WTC11 (cell line): ENCODE results near the gene PCSK5. TPM values are rescaled to one million over a fixed set of nuclear protein-coding genes. Genes with fewer than 3 reads are reported as not detected.

Source experiments
- ATAC-seq: fragments of 200-7000 bp; cut with Tn5 transposase; 2 replicates; pipeline ENCODE4 v1.10.0; 2021; ENCODE audit warnings: mild to moderate bottlenecking, moderate library complexity
- CTCF ChIA-PET: fragments of 300-600 bp; sonication (Branson Sonifier 250); formaldehyde crosslinking; loops from one replicate; lab custom pipeline; 2021; ENCODE audit warnings: antibody characterized with exemption; lab: Charles Lee
- POLR2A ChIA-PET: fragments of 350-600 bp; sonication (Branson Sonifier 250); formaldehyde crosslinking; loops from one replicate; lab custom pipeline; 2021; ENCODE audit warnings: antibody characterized with exemption; lab: Charles Lee
- DNase-seq: peaks from one replicate; pipeline ENCODE4 v3.0.0; 2021; ENCODE audit warnings: low spot score
- H3K27ac Mint-ChIP-seq: 2 replicates; pipeline ENCODE4 v1.8.0; 2021; ENCODE audit warnings: mixed read lengths
- H3K27me3 Mint-ChIP-seq: 2 replicates; pipeline ENCODE4 v1.8.0; 2021; ENCODE audit warnings: low read depth, mild to moderate bottlenecking, moderate library complexity, mixed read lengths
- H3K36me3 Mint-ChIP-seq: 2 replicates; pipeline ENCODE4 v1.8.0; 2021; ENCODE audit warnings: mixed read lengths
- H3K4me1 Mint-ChIP-seq: 2 replicates; pipeline ENCODE4 v1.8.0; 2022; ENCODE audit warnings: mixed read lengths
- H3K4me3 Mint-ChIP-seq: 2 replicates; pipeline ENCODE4 v1.8.0; 2021; ENCODE audit warnings: mild to moderate bottlenecking, moderate library complexity, mixed read lengths
- H3K9me3 Mint-ChIP-seq: 2 replicates; pipeline ENCODE4 v1.8.0; 2021; ENCODE audit warnings: mixed read lengths
- ATF2 ChIP-seq: sonication (generic); formaldehyde crosslinking; IDR thresholded peaks from 2 replicates; pipeline ENCODE4 v1.8.1; 2022; ENCODE audit warnings: low read depth, missing genetic modification reagents, borderline replicate concordance
- FOXP1 ChIP-seq: sonication (generic); formaldehyde crosslinking; IDR thresholded peaks from 2 replicates; pipeline ENCODE4 v1.8.0; 2022; ENCODE audit warnings: missing genetic modification reagents, mild to moderate bottlenecking, moderate library complexity, borderline replicate concordance
- GABPB1 ChIP-seq: sonication (generic); formaldehyde crosslinking; IDR thresholded peaks from 2 replicates; pipeline ENCODE4 v1.8.1; 2023; ENCODE audit warnings: mild to moderate bottlenecking, missing genetic modification reagents
- HMGA2 ChIP-seq: fragments of 250-450 bp; sonication (Bioruptor Pico); IDR thresholded peaks from 2 replicates; pipeline ENCODE4 v1.4.0; 2021; ENCODE audit warnings: mild to moderate bottlenecking, moderate library complexity
- HMGXB4 ChIP-seq: sonication (generic); formaldehyde crosslinking; IDR thresholded peaks from 2 replicates; pipeline ENCODE4 v1.8.1; 2023; ENCODE audit warnings: mild to moderate bottlenecking, moderate library complexity, missing genetic modification reagents
- IRF1 ChIP-seq: sonication (generic); formaldehyde crosslinking; IDR thresholded peaks from 2 replicates; pipeline ENCODE4 v1.8.0; 2023; ENCODE audit warnings: missing genetic modification reagents
- IRF2 ChIP-seq: sonication (generic); formaldehyde crosslinking; IDR thresholded peaks from 2 replicates; pipeline ENCODE4 v1.8.0; 2022; ENCODE audit warnings: low read depth, missing genetic modification reagents, borderline replicate concordance
- MLX ChIP-seq: sonication (generic); formaldehyde crosslinking; IDR thresholded peaks from 2 replicates; pipeline ENCODE4 v1.8.1; 2023; ENCODE audit warnings: mild to moderate bottlenecking, missing genetic modification reagents, moderate library complexity
- MXD4 ChIP-seq: fragments of 250-450 bp; sonication (Bioruptor Pico); IDR thresholded peaks from 2 replicates; pipeline ENCODE4 v1.8.0; 2021; ENCODE audit warnings: mild to moderate bottlenecking, moderate library complexity, borderline replicate concordance
- OVOL2 ChIP-seq: fragments of 250-450 bp; sonication (Bioruptor Pico); IDR thresholded peaks from 2 replicates; pipeline ENCODE4 v1.9.0; 2021; ENCODE audit warnings: mild to moderate bottlenecking, borderline replicate concordance
- RELA ChIP-seq: sonication (generic); formaldehyde crosslinking; IDR thresholded peaks from 2 replicates; pipeline ENCODE4 v1.8.1; 2022; ENCODE audit warnings: missing genetic modification reagents, mild to moderate bottlenecking, borderline replicate concordance
- TEAD1 ChIP-seq: sonication (generic); formaldehyde crosslinking; IDR thresholded peaks from 2 replicates; pipeline ENCODE4 v1.8.0; 2022; ENCODE audit warnings: mild to moderate bottlenecking, missing genetic modification reagents
- TEAD4 ChIP-seq: sonication (generic); formaldehyde crosslinking; IDR thresholded peaks from 2 replicates; pipeline ENCODE4 v1.8.0; 2022; ENCODE audit warnings: mild to moderate bottlenecking, missing genetic modification reagents
- ZNF416 ChIP-seq: fragments of 250-450 bp; sonication (Bioruptor Pico); IDR thresholded peaks from 2 replicates; pipeline ENCODE4 v1.9.0; 2021; ENCODE audit warnings: mild to moderate bottlenecking, inconsistent platforms
- ZNF512 ChIP-seq: sonication (generic); formaldehyde crosslinking; IDR thresholded peaks from 2 replicates; pipeline ENCODE4 v1.8.1; 2022; ENCODE audit warnings: missing genetic modification reagents, borderline replicate concordance
- total RNA-seq: library from RNA; stranded (reverse); gene quantifications from 3 replicates; pipeline ENCODE4 v1.2.3, GENCODE V29; 2021
- TF ChIP-seq, protein P1 (sequence below): sonication (generic); formaldehyde crosslinking; IDR thresholded peaks from 2 replicates; pipeline ENCODE4 v1.8.0; 2022; ENCODE audit warnings: mild to moderate bottlenecking, missing genetic modification reagents
- TF ChIP-seq, protein P2 (sequence below): fragments of 250-450 bp; sonication (Bioruptor Pico); IDR thresholded peaks from 2 replicates; pipeline ENCODE4 v1.9.0; 2021; ENCODE audit warnings: mild to moderate bottlenecking

The PCSK5 gene
- total RNA-seq, 1 experiment from 2014 or later: 30.6 TPM

DNA sequence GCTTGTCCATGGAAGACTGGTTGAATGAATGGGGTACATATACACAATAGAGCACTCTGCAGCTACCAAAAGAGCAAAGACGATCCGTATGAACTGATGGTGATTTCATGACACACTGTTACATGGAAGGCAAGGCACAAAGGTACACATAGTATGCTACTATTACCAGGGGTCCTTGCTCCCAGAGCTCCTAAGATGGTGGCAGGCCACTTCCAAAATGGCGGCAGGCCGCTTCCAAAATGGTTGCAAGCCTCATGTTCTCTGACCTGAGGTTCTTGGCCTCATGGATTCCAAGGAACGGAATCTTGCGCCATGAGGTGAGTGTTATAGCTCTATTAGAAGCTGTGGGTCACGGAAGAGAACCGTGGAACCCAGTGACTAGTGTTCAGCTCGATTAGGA is 356.2 kb downstream of the PCSK5 start (continued):
- TF ChIP-seq ATF2: no peak
- TF ChIP-seq, protein P1, sequence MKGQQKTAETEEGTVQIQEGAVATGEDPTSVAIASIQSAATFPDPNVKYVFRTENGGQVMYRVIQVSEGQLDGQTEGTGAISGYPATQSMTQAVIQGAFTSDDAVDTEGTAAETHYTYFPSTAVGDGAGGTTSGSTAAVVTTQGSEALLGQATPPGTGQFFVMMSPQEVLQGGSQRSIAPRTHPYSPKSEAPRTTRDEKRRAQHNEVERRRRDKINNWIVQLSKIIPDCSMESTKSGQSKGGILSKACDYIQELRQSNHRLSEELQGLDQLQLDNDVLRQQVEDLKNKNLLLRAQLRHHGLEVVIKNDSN (CRISPR knock-in tag): no peak

DNA sequence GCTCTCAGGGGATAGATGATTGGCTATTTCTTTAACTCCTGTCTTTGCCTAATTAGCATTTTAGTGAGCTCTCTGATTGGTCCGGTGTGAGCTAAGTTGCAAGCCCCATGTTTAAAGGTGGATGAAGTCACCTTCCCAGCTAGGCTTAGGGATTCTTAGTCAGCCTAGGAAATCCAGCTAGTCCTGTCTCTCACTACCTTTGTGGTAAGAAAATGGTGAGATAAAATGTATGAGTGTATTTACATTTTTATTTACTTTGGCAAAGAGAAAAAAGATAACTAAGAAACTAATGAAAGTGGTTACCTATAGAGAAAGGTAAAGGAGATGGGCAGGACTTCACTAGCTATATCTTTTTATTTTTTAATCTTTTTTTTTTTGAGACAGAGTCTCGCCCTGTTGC is 357.0 kb downstream of the PCSK5 start:
- Mint-ChIP-seq H3K9me3 (peaks cover 7% of the 10 kb centered on the region), H3K4me3 (no peak overlapping the region), H3K27me3 (no peaks in the 10 kb centered on the region), H3K4me1 (peaks cover 2% of the 10 kb centered on the region; the same call in 1 of the 2 replicates), H3K27ac (no peak overlapping the region), H3K36me3 (no peaks in the 10 kb centered on the region)
- ChIA-PET CTCF (no interaction called here), POLR2A (no interaction called here)
- no peak for TF ChIP-seq ATF2
- no peak for TF ChIP-seq RELA (CRISPR knock-in tag)
- TF ChIP-seq ZNF512: no peak
- no peak for TF ChIP-seq IRF1 (CRISPR knock-in tag)
- no peak for TF ChIP-seq GABPB1 (CRISPR knock-in tag)
- no peak for TF ChIP-seq MLX
- TF ChIP-seq ZNF416 (CRISPR knock-in tag): no peak
- TF ChIP-seq OVOL2 (CRISPR knock-in tag): no peak
- TF ChIP-seq, protein P1 (CRISPR knock-in tag): no peak
- TF ChIP-seq MXD4 (CRISPR knock-in tag): no peak
- DNase-seq: no peak
- ATAC-seq: no peak

- POLR2A ChIA-PET: no interaction called here
- H3K4me1 Mint-ChIP-seq: peaks cover 5% of the 10 kb centered on the region; the same call in 1 of the 2 replicates
- H3K36me3 Mint-ChIP-seq: no peaks in the 10 kb centered on the region
- H3K27ac Mint-ChIP-seq: no peak overlapping the region
- CTCF ChIA-PET: no interaction called here
- H3K27me3 Mint-ChIP-seq: no peaks in the 10 kb centered on the region
- peaks cover 7% of the 10 kb centered on the region for H3K9me3 Mint-ChIP-seq
- TF ChIP-seq FOXP1 (no peak), HMGXB4 (CRISPR knock-in tag) (no peak), IRF2 (CRISPR knock-in tag) (no peak), ATF2 (no peak), TEAD1 (CRISPR knock-in tag) (no peak), TEAD4 (no peak), HMGA2 (CRISPR knock-in tag) (no peak)
- TF ChIP-seq, protein P2, sequence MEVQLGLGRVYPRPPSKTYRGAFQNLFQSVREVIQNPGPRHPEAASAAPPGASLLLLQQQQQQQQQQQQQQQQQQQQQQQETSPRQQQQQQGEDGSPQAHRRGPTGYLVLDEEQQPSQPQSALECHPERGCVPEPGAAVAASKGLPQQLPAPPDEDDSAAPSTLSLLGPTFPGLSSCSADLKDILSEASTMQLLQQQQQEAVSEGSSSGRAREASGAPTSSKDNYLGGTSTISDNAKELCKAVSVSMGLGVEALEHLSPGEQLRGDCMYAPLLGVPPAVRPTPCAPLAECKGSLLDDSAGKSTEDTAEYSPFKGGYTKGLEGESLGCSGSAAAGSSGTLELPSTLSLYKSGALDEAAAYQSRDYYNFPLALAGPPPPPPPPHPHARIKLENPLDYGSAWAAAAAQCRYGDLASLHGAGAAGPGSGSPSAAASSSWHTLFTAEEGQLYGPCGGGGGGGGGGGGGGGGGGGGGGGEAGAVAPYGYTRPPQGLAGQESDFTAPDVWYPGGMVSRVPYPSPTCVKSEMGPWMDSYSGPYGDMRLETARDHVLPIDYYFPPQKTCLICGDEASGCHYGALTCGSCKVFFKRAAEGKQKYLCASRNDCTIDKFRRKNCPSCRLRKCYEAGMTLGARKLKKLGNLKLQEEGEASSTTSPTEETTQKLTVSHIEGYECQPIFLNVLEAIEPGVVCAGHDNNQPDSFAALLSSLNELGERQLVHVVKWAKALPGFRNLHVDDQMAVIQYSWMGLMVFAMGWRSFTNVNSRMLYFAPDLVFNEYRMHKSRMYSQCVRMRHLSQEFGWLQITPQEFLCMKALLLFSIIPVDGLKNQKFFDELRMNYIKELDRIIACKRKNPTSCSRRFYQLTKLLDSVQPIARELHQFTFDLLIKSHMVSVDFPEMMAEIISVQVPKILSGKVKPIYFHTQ: no peak
- ATAC-seq (no peak), DNase-seq (no peak)
- no peak overlapping the region for H3K4me3 Mint-ChIP-seq
These were observed 358.8 kb downstream of the PCSK5 start for GRCh38 chr9:76249309-76249708.
